Astrocyte (in vitro differentiated cells and primary cell): Measurements from ENCODE around the gene MSLN. TPM values are rescaled to one million over a fixed set of nuclear protein-coding genes. Genes with fewer than 3 reads are reported as not detected.

Experiments used
- DNase-seq: peaks from one replicate; pipeline ENCODE4 v3.0.0-alpha.2; 2010; ENCODE audit warnings: low read depth
- FAIRE-seq: peaks from 2 replicates; lab custom pipeline; 2011; peaks lifted over from hg19 to GRCh38; lab: Jason Lieb, UNC
- H2AFZ ChIP-seq: 2 replicates; pipeline ENCODE4 v1.6.0; 2012; ENCODE audit warnings: low read depth, low read length, inconsistent platforms
- H3K27ac ChIP-seq: 2 replicates; pipeline ENCODE4 v1.5.1; 2011; ENCODE audit warnings: low read depth, low read length, inconsistent platforms
- H3K27me3 ChIP-seq: 2 replicates; pipeline ENCODE4 v1.6.0; 2011; ENCODE audit warnings: low read length, inconsistent platforms; ENCODE audit not compliant: insufficient read depth
- H3K36me3 ChIP-seq: 2 replicates; pipeline ENCODE4 v1.5.1; 2011; ENCODE audit warnings: low read length, inconsistent platforms; ENCODE audit not compliant: insufficient read depth
- H3K4me1 ChIP-seq: 2 replicates; pipeline ENCODE4 v1.5.1; 2011; ENCODE audit warnings: low read length, inconsistent platforms; ENCODE audit not compliant: insufficient read depth
- H3K4me2 ChIP-seq: 2 replicates; pipeline ENCODE4 v1.6.0; 2012; ENCODE audit warnings: low read length, inconsistent platforms
- H3K4me3 ChIP-seq: 2 replicates; pipeline ENCODE4 v1.5.1; 2011; ENCODE audit warnings: low read depth, mild to moderate bottlenecking, low read length, inconsistent platforms; ENCODE audit not compliant: insufficient read depth
- H3K79me2 ChIP-seq: 2 replicates; pipeline ENCODE4 v1.6.0; 2012; ENCODE audit warnings: mild to moderate bottlenecking, low read length, inconsistent platforms; ENCODE audit not compliant: insufficient read depth
- H3K9ac ChIP-seq: 2 replicates; pipeline ENCODE4 v1.6.0; 2012; ENCODE audit warnings: mild to moderate bottlenecking, low read length, inconsistent platforms
- H3K9me3 ChIP-seq: 2 replicates; pipeline ENCODE4 v1.5.1; 2012; ENCODE audit warnings: low read depth, mild to moderate bottlenecking, low read length, inconsistent platforms; ENCODE audit not compliant: insufficient read depth
- H4K20me1 ChIP-seq: 2 replicates; pipeline ENCODE4 v1.6.0; 2012; ENCODE audit warnings: low read length, inconsistent platforms; ENCODE audit not compliant: insufficient read depth
- H3K27ac Mint-ChIP-seq: one replicate; pipeline ENCODE4 v1.8.0; 2021; ENCODE audit warnings: mild to moderate bottlenecking, mixed read lengths; ENCODE audit not compliant: unreplicated experiment
- H3K27me3 Mint-ChIP-seq: one replicate; pipeline ENCODE4 v1.8.0; 2021; ENCODE audit warnings: low read depth, mixed read lengths; ENCODE audit not compliant: unreplicated experiment
- H3K36me3 Mint-ChIP-seq: one replicate; pipeline ENCODE4 v1.8.0; 2021; ENCODE audit warnings: low read depth, mixed read lengths; ENCODE audit not compliant: unreplicated experiment
- H3K4me1 Mint-ChIP-seq: one replicate; pipeline ENCODE4 v1.8.0; 2021; ENCODE audit warnings: low read depth, mixed read lengths; ENCODE audit not compliant: unreplicated experiment
- H3K4me3 Mint-ChIP-seq: one replicate; pipeline ENCODE4 v1.8.0; 2021; ENCODE audit warnings: mild to moderate bottlenecking, moderate library complexity, mixed read lengths; ENCODE audit not compliant: unreplicated experiment
- H3K9me3 Mint-ChIP-seq: one replicate; pipeline ENCODE4 v1.8.0; 2021; ENCODE audit warnings: mild to moderate bottlenecking, mixed read lengths; ENCODE audit not compliant: unreplicated experiment
- EZH2 ChIP-seq: IDR thresholded peaks from 2 replicates; pipeline ENCODE4 v1.6.1; 2012; ENCODE audit warnings: mild to moderate bottlenecking, low read length, inconsistent platforms; ENCODE audit not compliant: insufficient read depth
- microRNA-seq: library from miRNA; unstranded; fragments of <30 nt; microRNA quantifications from one replicate; pipeline ENCODE4 v1.2.0, GENCODE V29; 2020
- total RNA-seq: library from RNA; stranded (reverse); gene quantifications from 2 replicates; pipeline ENCODE4 v1.2.1, GENCODE V29; 2021
- TF ChIP-seq, protein P1 (sequence below): IDR thresholded peaks from 2 replicates; pipeline ENCODE4 v1.5.1; 2011; ENCODE audit warnings: low read depth, mild to moderate bottlenecking, inconsistent platforms, low read length, moderate library complexity; ENCODE audit not compliant: insufficient read depth

Gene MSLN
- total RNA-seq, 1 donor from 2014 or later: not detected

DNA sequence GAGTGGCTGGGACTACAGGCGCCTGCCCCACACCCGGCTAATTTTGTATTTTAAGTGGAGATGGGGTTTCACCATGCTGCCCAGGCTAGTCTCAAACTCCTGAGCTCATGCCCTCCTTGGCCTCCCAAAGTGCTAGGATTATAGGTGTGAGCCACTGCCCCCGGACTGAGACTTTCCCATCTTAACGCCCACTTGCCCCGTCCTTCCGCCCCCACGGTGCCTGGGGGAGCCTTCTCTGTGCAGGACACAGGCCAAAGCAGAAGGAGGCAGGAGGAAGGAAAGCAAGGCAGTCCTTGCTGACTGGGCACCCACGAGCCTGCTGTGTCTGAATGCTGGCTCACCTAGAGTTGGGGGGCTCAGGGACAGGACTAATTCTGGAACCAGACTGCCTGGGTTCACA is 57.6 kb downstream of the MSLN start:
- H3K27ac Mint-ChIP-seq: no peak overlapping the region
- H3K27me3 ChIP-seq: peaks cover 25% of the 10 kb centered on the region
- no peak overlapping the region for H3K4me3 ChIP-seq
- no peaks in the 10 kb centered on the region for H3K36me3 Mint-ChIP-seq
- H3K27ac ChIP-seq: no peak overlapping the region
- H3K4me1 ChIP-seq: peaks cover 11% of the 10 kb centered on the region
- peaks cover 21% of the 10 kb centered on the region for H3K27me3 Mint-ChIP-seq
- no peaks in the 10 kb centered on the region for H3K79me2 ChIP-seq
- H3K36me3 ChIP-seq: no peaks in the 10 kb centered on the region
- no peaks in the 10 kb centered on the region for H4K20me1 ChIP-seq
- no peak for DNase-seq
- TF ChIP-seq, protein P1, sequence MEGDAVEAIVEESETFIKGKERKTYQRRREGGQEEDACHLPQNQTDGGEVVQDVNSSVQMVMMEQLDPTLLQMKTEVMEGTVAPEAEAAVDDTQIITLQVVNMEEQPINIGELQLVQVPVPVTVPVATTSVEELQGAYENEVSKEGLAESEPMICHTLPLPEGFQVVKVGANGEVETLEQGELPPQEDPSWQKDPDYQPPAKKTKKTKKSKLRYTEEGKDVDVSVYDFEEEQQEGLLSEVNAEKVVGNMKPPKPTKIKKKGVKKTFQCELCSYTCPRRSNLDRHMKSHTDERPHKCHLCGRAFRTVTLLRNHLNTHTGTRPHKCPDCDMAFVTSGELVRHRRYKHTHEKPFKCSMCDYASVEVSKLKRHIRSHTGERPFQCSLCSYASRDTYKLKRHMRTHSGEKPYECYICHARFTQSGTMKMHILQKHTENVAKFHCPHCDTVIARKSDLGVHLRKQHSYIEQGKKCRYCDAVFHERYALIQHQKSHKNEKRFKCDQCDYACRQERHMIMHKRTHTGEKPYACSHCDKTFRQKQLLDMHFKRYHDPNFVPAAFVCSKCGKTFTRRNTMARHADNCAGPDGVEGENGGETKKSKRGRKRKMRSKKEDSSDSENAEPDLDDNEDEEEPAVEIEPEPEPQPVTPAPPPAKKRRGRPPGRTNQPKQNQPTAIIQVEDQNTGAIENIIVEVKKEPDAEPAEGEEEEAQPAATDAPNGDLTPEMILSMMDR: no peak
- no peak for TF ChIP-seq EZH2
- H2AFZ ChIP-seq: no peak overlapping the region
- FAIRE-seq: no peak
- no peak overlapping the region for H3K9ac ChIP-seq
- peaks cover 4% of the 10 kb centered on the region for H3K9me3 ChIP-seq
- H3K4me3 Mint-ChIP-seq: no peak overlapping the region
- H3K4me2 ChIP-seq: no peak overlapping the region
- H3K4me1 Mint-ChIP-seq: peaks cover 5% of the 10 kb centered on the region
- H3K9me3 Mint-ChIP-seq: no peaks in the 10 kb centered on the region

Small RNA genes lying within 50 kb of the gene (microRNA-seq; reads per million reads assigned to microRNA genes)
- gene MIR662: not detected

Other genes with a start within 250 kb of the MSLN start
- gene CAPN15, start 233.0 kb upstream of the MSLN start, total RNA-seq: 33.6 and 38.7 TPM in 2 replicates
- gene PRR35, start 200.3 kb upstream of the MSLN start, total RNA-seq: 0.09 TPM in 1 of 2 replicates, not detected in the other
- gene NHLRC4, start 193.7 kb upstream of the MSLN start, total RNA-seq: 0.50 and 0.73 TPM in 2 replicates
- gene PIGQ, start 190.8 kb upstream of the MSLN start, total RNA-seq: 22.2 and 22.4 TPM in 2 replicates
- 12.6 and 13.0 TPM in 2 replicates for gene RAB40C, start 170.7 kb upstream of the MSLN start, total RNA-seq
- gene WFIKKN1, start 129.7 kb upstream of the MSLN start, total RNA-seq: 0.43 and 0.89 TPM in 2 replicates
- 56.4 and 59.6 TPM in 2 replicates for gene METTL26, start 124.4 kb upstream of the MSLN start, total RNA-seq
- 20.9 and 23.7 TPM in 2 replicates for gene MCRIP2, start 118.9 kb upstream of the MSLN start, total RNA-seq
- 16.1 and 21.2 TPM in 2 replicates for gene WDR90, start 111.4 kb upstream of the MSLN start, total RNA-seq
- gene RHOT2, start 92.6 kb upstream of the MSLN start, total RNA-seq: 87.3 and 93.2 TPM in 2 replicates
- 4.0 and 4.9 TPM in 2 replicates for gene RHBDL1, start 85.1 kb upstream of the MSLN start, total RNA-seq
- gene STUB1, start 80.3 kb upstream of the MSLN start, total RNA-seq: 138 and 140 TPM in 2 replicates
- gene JMJD8, start 76.4 kb upstream of the MSLN start, total RNA-seq: 24.6 and 26.8 TPM in 2 replicates
- 8.2 and 9.5 TPM in 2 replicates for gene WDR24, start 70.3 kb upstream of the MSLN start, total RNA-seq
- 3.7 and 5.2 TPM in 2 replicates for gene FBXL16, start 54.9 kb upstream of the MSLN start, total RNA-seq
- 30.1 and 31.5 TPM in 2 replicates for gene METRN, start 45.6 kb upstream of the MSLN start, total RNA-seq
- gene ANTKMT, start 39.6 kb upstream of the MSLN start, total RNA-seq: 22.6 and 26.6 TPM in 2 replicates
- gene CCDC78, start 34.3 kb upstream of the MSLN start, total RNA-seq: 2.1 and 4.7 TPM in 2 replicates
- gene HAGHL, start 33.6 kb upstream of the MSLN start, total RNA-seq: 15.5 and 17.6 TPM in 2 replicates
- gene CIAO3, start 19.7 kb upstream of the MSLN start, total RNA-seq: 18.5 and 19.6 TPM in 2 replicates
- gene RPUSD1, start 27.6 kb downstream of the MSLN start, total RNA-seq: 27.5 and 28.8 TPM in 2 replicates
- 9.8 and 14.8 TPM in 2 replicates for gene CHTF18, start 27.9 kb downstream of the MSLN start, total RNA-seq
- gene GNG13, start 40.0 kb downstream of the MSLN start, total RNA-seq: not detected in 2 replicates
- gene LMF1, start 210.2 kb downstream of the MSLN start, total RNA-seq: 12.6 and 15.0 TPM in 2 replicates
- 0.70 and 0.98 TPM in 2 replicates for gene SOX8, start 221.0 kb downstream of the MSLN start, total RNA-seq